A549 (cell line): Measurements from ENCODE around the gene RGS10. TPM values are rescaled to one million over a fixed set of nuclear protein-coding genes. Genes with fewer than 3 reads are reported as not detected.

ENCODE experiments used
- ATAC-seq, 2 experiments: fragments of 200-7000 bp in 1 of 2; fragments of >200 bp in 1 of 2; cut with Nextera tagmentation in 1 of 2; cut with Tn5 transposase in 1 of 2; 3 replicates each; pipeline versions ENCODE4 v1.8.0 to v1.9.1; 2018 to 2020; ENCODE audit warnings: mild to moderate bottlenecking in 1 of 2, moderate library complexity in 1 of 2
- CTCF ChIA-PET: fragments of 300-600 bp; sonication (Branson Sonifier 250); formaldehyde crosslinking; extraction: SDS; loops from one replicate; lab custom pipeline; 2021; ENCODE audit warnings: antibody characterized with exemption, inconsistent platforms; lab: Yijun Ruan, JAX
- POLR2A ChIA-PET: fragments of 350-600 bp; formaldehyde crosslinking; extraction: SDS; loops from one replicate; lab custom pipeline; 2021; ENCODE audit warnings: antibody characterized with exemption, inconsistent platforms; lab: Yijun Ruan, JAX
- DNase-seq, 2 experiments: peaks; one replicate each; pipeline versions ENCODE4 v3.0.0 to v3.0.0-alpha.2; 2011 to 2016; ENCODE audit warnings: low read depth in 1 of 2, low spot score in 1 of 2
- FAIRE-seq: peaks from 2 replicates; lab custom pipeline; 2011; peaks lifted over from hg19 to GRCh38; lab: Jason Lieb, UNC
- H3K27ac ChIP-seq, 2 experiments: fragments of >200 bp; sonication (Bioruptor Twin); formaldehyde crosslinking; 3 replicates each; pipeline ENCODE4 v1.5.1; 2016 to 2017
- H3K4me1 ChIP-seq: fragments of >200 bp; sonication (Bioruptor Twin); formaldehyde crosslinking; 3 replicates; pipeline ENCODE4 v1.6.1; 2016
- H3K4me2 ChIP-seq: fragments of >200 bp; sonication (Bioruptor Twin); formaldehyde crosslinking; 3 replicates; pipeline ENCODE4 v1.6.1; 2016
- H3K4me3 ChIP-seq: fragments of >200 bp; sonication (Bioruptor Twin); formaldehyde crosslinking; 3 replicates; pipeline ENCODE4 v1.5.1; 2016
- H3K9me3 ChIP-seq: fragments of >200 bp; sonication (Bioruptor Twin); formaldehyde crosslinking; 3 replicates; pipeline ENCODE4 v1.6.1; 2016
- BHLHE40 ChIP-seq: IDR thresholded peaks from 2 replicates; pipeline ENCODE4 v1.6.1; 2012; ENCODE audit warnings: low read depth, low read length, inconsistent platforms
- EP300 ChIP-seq, 2 experiments: fragments of >200 bp; sonication (Bioruptor Twin); formaldehyde crosslinking; IDR thresholded peaks; 2 replicates in 1 of 2; 3 replicates in 1 of 2; pipeline ENCODE4 v1.6.1; 2016 to 2017
- ESRRA ChIP-seq: fragments of 150-350 bp; IDR thresholded peaks from 2 replicates; pipeline ENCODE4 v1.6.1; 2014; ENCODE audit warnings: mild to moderate bottlenecking, low read length, borderline replicate concordance
- FOSB ChIP-seq: fragments of 250-450 bp; sonication (Bioruptor Pico); IDR thresholded peaks from 2 replicates; pipeline ENCODE4 v1.5.0; 2020; ENCODE audit warnings: mild to moderate bottlenecking, moderate library complexity
- GATA3 ChIP-seq: IDR thresholded peaks from 2 replicates; pipeline ENCODE4 v1.6.1; 2012; ENCODE audit warnings: borderline replicate concordance
- HEYL ChIP-seq: fragments of 250-450 bp; sonication (Bioruptor Pico); IDR thresholded peaks from 2 replicates; pipeline ENCODE4 v1.8.0; 2021; ENCODE audit warnings: mild to moderate bottlenecking, moderate library complexity
- HOXA7 ChIP-seq: fragments of 250-450 bp; sonication (Bioruptor Pico); IDR thresholded peaks from 2 replicates; pipeline ENCODE4 v1.5.0; 2020; ENCODE audit warnings: mild to moderate bottlenecking, moderate library complexity
- JUN ChIP-seq, 2 experiments: fragments of >200 bp; sonication (Bioruptor Twin); formaldehyde crosslinking; IDR thresholded peaks; 2 replicates in 1 of 2; 3 replicates in 1 of 2; pipeline ENCODE4 v1.6.1; 2016 to 2017
- KDM5A ChIP-seq: fragments of 200-600 bp; sonication (generic); IDR thresholded peaks from 2 replicates; pipeline ENCODE4 v1.6.1; 2016; ENCODE audit warnings: antibody characterized with exemption, mild to moderate bottlenecking
- MAFK ChIP-seq: fragments of 450-650 bp; IDR thresholded peaks from 2 replicates; pipeline ENCODE4 v1.6.1; 2014; ENCODE audit not compliant: partially characterized antibody
- MYC ChIP-seq: IDR thresholded peaks from 2 replicates; pipeline ENCODE4 v1.6.1; 2012; ENCODE audit warnings: mild to moderate bottlenecking, inconsistent platforms, low read length, improper control_type of control experiment, borderline replicate concordance
- RAD21 ChIP-seq, 2 experiments: fragments of >200 bp in 1 of 2; sonication (Bioruptor Twin) in 1 of 2; formaldehyde crosslinking in 1 of 2; IDR thresholded peaks in 1 of 2; conservative IDR thresholded peaks in 1 of 2; 2 replicates in 1 of 2; 3 replicates in 1 of 2; pipeline ENCODE4 v1.6.1; 2012 to 2018; ENCODE audit warnings: inconsistent platforms in 1 of 2
- ZFP36 ChIP-seq: fragments of 450-650 bp; IDR thresholded peaks from 2 replicates; pipeline ENCODE4 v1.6.1; 2014; ENCODE audit warnings: borderline replicate concordance; ENCODE audit not compliant: partially characterized antibody
- ZNF302 ChIP-seq: fragments of 250-450 bp; sonication (Bioruptor Pico); IDR thresholded peaks from 2 replicates; pipeline ENCODE4 v1.9.0; 2021; ENCODE audit warnings: inconsistent platforms, mild to moderate bottlenecking, moderate library complexity
- WGBS: methylation state at CpG from one replicate; pipeline ENCODE4 v1.1.6; 2017; ENCODE audit errors: missing lambda C conversion rate; 5-methylcytosine and 5-hydroxymethylcytosine counted together
- polyA plus RNA-seq, 4 experiments: library from polyadenylated mRNA; depleted of rRNA in 3 of 4; stranded (reverse); fragments of >200 nt; fragmentation: RNase III in 1 of 4; extraction: RNeasy Plus Mini Kit Qiagen cat#74134 plus additional on column Dnase treatment in 1 of 4; gene quantifications; 2 replicates in 3 of 4; 3 replicates in 1 of 4; pipeline ENCODE4 v1.2.3, GENCODE V29; 2011 to 2017
- TF ChIP-seq, protein P1 (sequence below): fragments of >200 bp; sonication (Bioruptor Twin); formaldehyde crosslinking; IDR thresholded peaks from 3 replicates; pipeline ENCODE4 v1.5.1; 2016
- TF ChIP-seq, protein P2 (sequence below): fragments of 150-350 bp; IDR thresholded peaks from 2 replicates; pipeline ENCODE4 v1.6.1; 2014; ENCODE audit warnings: low read depth, mild to moderate bottlenecking, low read length
- TF ChIP-seq, protein P3 (sequence below): fragments of 250-450 bp; sonication (Bioruptor Pico); IDR thresholded peaks from 2 replicates; pipeline ENCODE4 v1.5.0; 2021; ENCODE audit warnings: mild to moderate bottlenecking, moderate library complexity, borderline replicate concordance
- TF ChIP-seq, protein P4 (sequence below): IDR thresholded peaks from 2 replicates; pipeline ENCODE4 v1.6.1; 2012; ENCODE audit warnings: low read depth, borderline replicate concordance

Gene RGS10
- polyA plus RNA-seq, 2 of the 4 experiments (the other 2 are of a cell fraction) = 39.7 to 46.4 TPM

DNA sequence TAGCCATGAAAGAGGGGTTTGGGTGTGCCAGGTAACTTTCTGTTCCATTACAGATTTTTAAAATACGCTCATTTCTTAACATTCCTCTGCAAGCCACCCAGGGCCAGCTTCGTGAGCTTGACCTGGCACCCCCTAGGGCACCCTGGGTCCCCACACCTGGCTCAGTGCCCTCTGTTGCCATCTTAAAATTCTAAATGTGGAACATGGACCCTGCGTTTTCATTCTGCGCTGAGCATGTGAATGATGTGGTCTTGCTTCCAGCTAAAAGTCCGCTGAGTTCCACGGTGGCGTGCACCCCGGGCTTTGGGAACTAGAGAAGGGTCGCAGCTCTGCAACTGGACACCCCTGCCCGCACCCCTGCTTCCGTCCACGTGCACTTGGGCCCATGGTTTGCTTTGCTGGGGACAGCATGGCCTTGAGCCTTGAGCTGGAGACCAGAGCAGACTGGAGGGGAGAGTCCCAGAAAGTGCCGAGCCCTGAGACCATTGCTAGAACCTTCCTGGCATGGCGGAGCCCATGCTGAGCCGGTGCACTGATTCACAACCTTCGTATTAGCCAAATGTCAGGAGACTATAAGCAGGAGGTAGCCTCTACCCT is 91.1 kb downstream of the RGS10 start:
- DNase-seq (no peak), FAIRE-seq (no peak), ATAC-seq (no peak)
- H3K4me3 ChIP-seq = no peak overlapping the region
- 85% methylated on average over 16 of the region's 16 CpGs for WGBS
- H3K4me1 ChIP-seq = peaks cover 10% of the 10 kb centered on the region
- CTCF ChIA-PET = interaction anchor here (4.4 to 12.1 kb wide), 2 partner anchors 245 to 251 kb away, joined by 26 to 186 read pairs; partner anchors contain the start of gene GRK5
- no peak overlapping the region for H3K27ac ChIP-seq
- POLR2A ChIA-PET = no interaction called here
- no peaks in the 10 kb centered on the region for H3K9me3 ChIP-seq
- TF ChIP-seq, protein P1, sequence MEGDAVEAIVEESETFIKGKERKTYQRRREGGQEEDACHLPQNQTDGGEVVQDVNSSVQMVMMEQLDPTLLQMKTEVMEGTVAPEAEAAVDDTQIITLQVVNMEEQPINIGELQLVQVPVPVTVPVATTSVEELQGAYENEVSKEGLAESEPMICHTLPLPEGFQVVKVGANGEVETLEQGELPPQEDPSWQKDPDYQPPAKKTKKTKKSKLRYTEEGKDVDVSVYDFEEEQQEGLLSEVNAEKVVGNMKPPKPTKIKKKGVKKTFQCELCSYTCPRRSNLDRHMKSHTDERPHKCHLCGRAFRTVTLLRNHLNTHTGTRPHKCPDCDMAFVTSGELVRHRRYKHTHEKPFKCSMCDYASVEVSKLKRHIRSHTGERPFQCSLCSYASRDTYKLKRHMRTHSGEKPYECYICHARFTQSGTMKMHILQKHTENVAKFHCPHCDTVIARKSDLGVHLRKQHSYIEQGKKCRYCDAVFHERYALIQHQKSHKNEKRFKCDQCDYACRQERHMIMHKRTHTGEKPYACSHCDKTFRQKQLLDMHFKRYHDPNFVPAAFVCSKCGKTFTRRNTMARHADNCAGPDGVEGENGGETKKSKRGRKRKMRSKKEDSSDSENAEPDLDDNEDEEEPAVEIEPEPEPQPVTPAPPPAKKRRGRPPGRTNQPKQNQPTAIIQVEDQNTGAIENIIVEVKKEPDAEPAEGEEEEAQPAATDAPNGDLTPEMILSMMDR = no peak
- no peak for TF ChIP-seq JUN (IDR thresholded peaks at IDR 0.05)
- TF ChIP-seq MAFK = no peak
- TF ChIP-seq MYC = no peak
- no peak for TF ChIP-seq HEYL (CRISPR knock-in tag)
- no peak for TF ChIP-seq BHLHE40
- no peak for TF ChIP-seq HOXA7 (CRISPR knock-in tag)
- TF ChIP-seq ESRRA = no peak
- TF ChIP-seq, protein P2, sequence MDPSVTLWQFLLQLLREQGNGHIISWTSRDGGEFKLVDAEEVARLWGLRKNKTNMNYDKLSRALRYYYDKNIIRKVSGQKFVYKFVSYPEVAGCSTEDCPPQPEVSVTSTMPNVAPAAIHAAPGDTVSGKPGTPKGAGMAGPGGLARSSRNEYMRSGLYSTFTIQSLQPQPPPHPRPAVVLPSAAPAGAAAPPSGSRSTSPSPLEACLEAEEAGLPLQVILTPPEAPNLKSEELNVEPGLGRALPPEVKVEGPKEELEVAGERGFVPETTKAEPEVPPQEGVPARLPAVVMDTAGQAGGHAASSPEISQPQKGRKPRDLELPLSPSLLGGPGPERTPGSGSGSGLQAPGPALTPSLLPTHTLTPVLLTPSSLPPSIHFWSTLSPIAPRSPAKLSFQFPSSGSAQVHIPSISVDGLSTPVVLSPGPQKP = no peak
- no peak for TF ChIP-seq ZNF302 (CRISPR knock-in tag)
- no peak for TF ChIP-seq EP300 (IDR thresholded peaks at IDR 0.05)
- TF ChIP-seq, protein P3, sequence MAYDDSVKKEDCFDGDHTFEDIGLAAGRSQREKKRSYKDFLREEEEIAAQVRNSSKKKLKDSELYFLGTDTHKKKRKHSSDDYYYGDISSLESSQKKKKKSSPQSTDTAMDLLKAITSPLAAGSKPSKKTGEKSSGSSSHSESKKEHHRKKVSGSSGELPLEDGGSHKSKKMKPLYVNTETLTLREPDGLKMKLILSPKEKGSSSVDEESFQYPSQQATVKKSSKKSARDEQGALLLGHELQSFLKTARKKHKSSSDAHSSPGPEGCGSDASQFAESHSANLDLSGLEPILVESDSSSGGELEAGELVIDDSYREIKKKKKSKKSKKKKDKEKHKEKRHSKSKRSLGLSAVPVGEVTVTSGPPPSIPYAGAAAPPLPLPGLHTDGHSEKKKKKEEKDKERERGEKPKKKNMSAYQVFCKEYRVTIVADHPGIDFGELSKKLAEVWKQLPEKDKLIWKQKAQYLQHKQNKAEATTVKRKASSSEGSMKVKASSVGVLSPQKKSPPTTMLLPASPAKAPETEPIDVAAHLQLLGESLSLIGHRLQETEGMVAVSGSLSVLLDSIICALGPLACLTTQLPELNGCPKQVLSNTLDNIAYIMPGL = no peak
- no peak overlapping the region for H3K4me2 ChIP-seq

DNA sequence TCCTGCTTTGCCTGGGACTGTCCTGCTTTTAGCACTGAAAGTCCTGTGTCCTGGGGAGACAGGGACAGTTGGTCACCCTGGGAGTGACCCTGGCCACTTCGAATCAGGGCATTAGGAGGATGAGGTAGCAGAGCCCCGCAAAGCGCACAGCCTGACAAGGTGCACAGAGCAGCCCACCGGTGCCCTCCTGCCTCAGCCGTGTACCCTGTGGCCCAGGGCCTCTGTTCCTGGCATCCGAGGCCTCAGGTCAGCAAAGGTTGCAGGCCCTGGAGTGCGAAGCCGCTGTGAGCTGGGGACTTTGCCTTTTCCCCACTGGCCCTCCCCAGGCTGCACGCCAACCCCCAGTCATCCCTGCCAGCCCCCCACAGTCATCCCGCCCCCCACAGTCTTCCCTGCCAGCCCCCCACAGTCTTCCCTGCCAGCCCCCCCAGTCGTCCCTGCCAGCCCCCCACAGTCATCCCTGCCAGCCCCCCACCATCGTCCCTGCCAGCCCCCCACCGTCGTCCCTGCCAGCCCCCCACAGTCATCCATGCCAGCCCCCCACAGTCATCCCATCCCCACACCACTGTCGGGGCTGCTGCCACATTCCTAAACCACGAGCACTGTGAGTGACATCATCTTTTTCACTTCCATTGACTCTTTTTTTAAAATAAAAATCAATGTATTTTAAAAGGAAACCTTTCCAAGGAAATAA is 91.8 kb downstream of the RGS10 start:
- TF ChIP-seq FOSB (CRISPR knock-in tag) (no peak), GATA3 (no peak), ZFP36 (no peak), RAD21 (conservative IDR thresholded peaks at IDR 0.05 in 1 of 2, IDR thresholded peaks at IDR 0.05 in 1 of 2) (no peak), BHLHE40 (no peak), JUN (IDR thresholded peaks at IDR 0.05) (no peak), KDM5A (no peak)
- TF ChIP-seq, protein P4, sequence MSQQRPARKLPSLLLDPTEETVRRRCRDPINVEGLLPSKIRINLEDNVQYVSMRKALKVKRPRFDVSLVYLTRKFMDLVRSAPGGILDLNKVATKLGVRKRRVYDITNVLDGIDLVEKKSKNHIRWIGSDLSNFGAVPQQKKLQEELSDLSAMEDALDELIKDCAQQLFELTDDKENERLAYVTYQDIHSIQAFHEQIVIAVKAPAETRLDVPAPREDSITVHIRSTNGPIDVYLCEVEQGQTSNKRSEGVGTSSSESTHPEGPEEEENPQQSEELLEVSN = no peak
- H3K4me1 ChIP-seq = peaks cover 10% of the 10 kb centered on the region
- POLR2A ChIA-PET = no interaction called here
- no peak overlapping the region for H3K4me2 ChIP-seq
- H3K27ac ChIP-seq = 0 out of 6 replicates have a peak overlapping the region, but pooled peaks of 1 of the 2 experiments have one; percentile 22
- FAIRE-seq (no peak), ATAC-seq (no peak), DNase-seq (no peak)
- H3K9me3 ChIP-seq = no peaks in the 10 kb centered on the region
- 76% methylated on average over 11 of the region's 16 CpGs for WGBS
- CTCF ChIA-PET = interaction anchor here (4.4 to 12.1 kb wide), 2 partner anchors 244 to 250 kb away, joined by 26 to 186 read pairs; partner anchors contain the start of gene GRK5
- no peak overlapping the region for H3K4me3 ChIP-seq

Other genes with a start within 250 kb of the RGS10 start
- 101 and 115 TPM in 2 replicates for gene TIAL1, start 54.2 kb upstream of the RGS10 start, polyA plus RNA-seq (2011; rRNA removed)
- 88.1 to 89.5 TPM (median 88.8 TPM) in 3 replicates for gene TIAL1, start 54.2 kb upstream of the RGS10 start, polyA plus RNA-seq (2017; fragmentation: RNase III; extraction: RNeasy Plus Mini Kit Qiagen cat#74134 plus additional on column Dnase treatment)
- 10.7 and 18.3 TPM in 2 replicates for gene BAG3, start 108.7 kb upstream of the RGS10 start, polyA plus RNA-seq (2011; rRNA removed)
- 50.0 to 58.4 TPM (median 57.4 TPM) in 3 replicates for gene BAG3, start 108.7 kb upstream of the RGS10 start, polyA plus RNA-seq (2017; fragmentation: RNase III; extraction: RNeasy Plus Mini Kit Qiagen cat#74134 plus additional on column Dnase treatment)
- 7.7 and 8.3 TPM in 2 replicates for gene INPP5F, start 183.3 kb upstream of the RGS10 start, polyA plus RNA-seq (2011; rRNA removed)
- gene INPP5F, start 183.3 kb upstream of the RGS10 start, polyA plus RNA-seq (2017; fragmentation: RNase III; extraction: RNeasy Plus Mini Kit Qiagen cat#74134 plus additional on column Dnase treatment) = 5.6 to 6.2 TPM (median 5.6 TPM) in 3 replicates